HTR-8/SVneo (cell line): ENCODE results near the gene TEX54.

Experiments
- DNase-seq: peaks from one replicate; pipeline ENCODE4 v3.0.0; 2011; ENCODE audit warnings: low spot score, mixed read lengths; ENCODE audit not compliant: insufficient read length
- FAIRE-seq: peaks from 2 replicates; lab custom pipeline; 2011; peaks lifted over from hg19 to GRCh38; lab: Jason Lieb, UNC

Gene TEX54

DNA sequence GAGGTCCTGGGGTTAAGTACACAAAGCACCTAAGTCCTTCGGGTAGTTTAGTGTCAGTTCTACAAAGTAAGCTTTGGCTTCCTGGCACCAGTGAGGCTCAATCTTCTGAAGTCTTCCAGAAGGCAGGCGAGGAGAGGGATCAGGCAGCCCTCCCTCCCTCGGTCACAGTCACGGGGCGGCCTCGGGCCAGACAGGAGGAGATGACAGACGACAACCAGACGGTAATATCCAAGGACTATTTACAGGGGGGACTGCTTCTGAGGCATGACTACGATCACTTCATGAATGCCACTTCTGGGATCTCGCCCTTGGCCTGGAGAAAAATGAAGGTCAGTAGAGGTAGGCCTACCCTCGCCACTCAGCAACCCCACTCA, 40.5 kb downstream of the TEX54 start:
- DNase-seq, result no peak
- no peak for FAIRE-seq

DNA sequence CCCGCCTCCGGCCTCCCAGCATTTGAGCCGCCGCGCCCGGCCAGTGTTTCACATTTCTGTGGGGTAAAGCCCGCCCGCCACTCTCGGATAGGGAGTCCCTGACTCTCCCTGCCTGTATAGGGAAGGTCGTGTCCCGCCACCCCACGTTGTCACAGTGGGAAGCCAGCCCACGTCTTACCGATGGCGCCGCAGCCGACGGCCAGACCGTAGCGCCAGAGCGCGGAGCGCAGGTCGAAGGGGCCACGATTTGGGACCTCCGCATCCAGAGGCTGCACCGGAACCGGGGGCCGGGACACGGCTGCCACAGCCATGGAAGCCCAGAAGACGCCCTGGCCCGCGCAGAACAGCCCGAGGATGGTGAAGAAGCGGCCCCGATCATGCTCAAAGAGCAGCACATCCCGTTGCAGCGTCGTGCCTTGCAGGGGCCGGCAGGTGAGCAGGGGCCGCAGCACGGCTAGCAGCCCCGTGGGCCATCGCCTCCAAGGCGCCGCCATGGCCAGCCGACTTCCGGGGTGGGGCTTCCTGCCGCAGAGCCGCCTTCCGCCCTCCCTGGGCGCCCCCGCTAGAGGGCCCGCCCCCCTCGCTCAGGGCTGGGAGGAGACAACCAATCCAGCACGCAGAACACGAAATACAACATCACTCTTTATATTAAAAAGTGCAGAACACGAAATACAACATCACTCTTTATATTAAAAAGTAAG, 41.0 kb downstream of the TEX54 start, which contains the start of gene TMEM223:
TSS of gene TMEM223 (minus strand) at position 506 of the 701 bp plus-strand sequence. CDS start at position 494, 12 bp downstream.
- FAIRE-seq (no peak), DNase-seq (peak; percentile 75)

DNA sequence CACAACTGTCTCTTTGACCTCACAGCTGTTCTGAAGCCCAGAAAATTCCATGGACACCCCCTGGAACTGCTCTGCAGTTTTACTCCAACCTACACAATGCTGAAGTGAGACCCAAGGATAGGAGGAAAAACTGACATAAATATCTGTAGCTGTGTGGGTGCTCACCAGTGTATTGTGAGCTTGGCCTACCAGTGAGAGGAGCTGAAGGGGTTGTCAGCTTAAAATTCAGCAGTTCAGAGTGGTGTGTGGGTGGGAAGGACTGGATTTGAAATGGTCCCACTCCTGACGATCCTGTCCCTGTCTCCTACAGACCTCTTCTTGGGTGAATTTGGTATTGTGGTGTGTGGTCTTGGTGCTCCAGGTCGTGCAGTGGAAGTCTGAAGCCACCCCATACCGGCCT, 43.1 kb downstream of the TEX54 start:
- FAIRE-seq, result no peak
- no peak for DNase-seq

DNA sequence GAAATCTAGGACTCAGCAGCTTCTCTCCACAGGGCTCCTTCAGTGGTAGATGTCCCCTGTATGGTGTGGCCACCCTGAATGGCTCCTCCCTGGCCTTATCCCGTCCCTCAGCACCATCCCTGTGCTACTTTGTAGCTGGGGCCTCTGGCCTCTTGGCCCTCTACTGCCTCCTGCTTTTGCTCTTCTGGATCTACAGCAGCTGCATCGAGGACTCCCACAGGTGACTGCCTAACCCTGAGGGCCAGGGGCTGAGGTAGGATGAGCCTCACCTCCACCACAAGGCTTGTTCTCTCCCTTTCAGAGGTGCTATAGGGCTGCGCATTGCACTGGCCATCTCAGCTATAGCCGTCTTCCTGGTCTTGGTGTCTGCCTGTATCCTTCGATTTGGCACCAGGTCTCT, 43.6 kb downstream of the TEX54 start:
- FAIRE-seq (no peak), DNase-seq (no peak)

DNA sequence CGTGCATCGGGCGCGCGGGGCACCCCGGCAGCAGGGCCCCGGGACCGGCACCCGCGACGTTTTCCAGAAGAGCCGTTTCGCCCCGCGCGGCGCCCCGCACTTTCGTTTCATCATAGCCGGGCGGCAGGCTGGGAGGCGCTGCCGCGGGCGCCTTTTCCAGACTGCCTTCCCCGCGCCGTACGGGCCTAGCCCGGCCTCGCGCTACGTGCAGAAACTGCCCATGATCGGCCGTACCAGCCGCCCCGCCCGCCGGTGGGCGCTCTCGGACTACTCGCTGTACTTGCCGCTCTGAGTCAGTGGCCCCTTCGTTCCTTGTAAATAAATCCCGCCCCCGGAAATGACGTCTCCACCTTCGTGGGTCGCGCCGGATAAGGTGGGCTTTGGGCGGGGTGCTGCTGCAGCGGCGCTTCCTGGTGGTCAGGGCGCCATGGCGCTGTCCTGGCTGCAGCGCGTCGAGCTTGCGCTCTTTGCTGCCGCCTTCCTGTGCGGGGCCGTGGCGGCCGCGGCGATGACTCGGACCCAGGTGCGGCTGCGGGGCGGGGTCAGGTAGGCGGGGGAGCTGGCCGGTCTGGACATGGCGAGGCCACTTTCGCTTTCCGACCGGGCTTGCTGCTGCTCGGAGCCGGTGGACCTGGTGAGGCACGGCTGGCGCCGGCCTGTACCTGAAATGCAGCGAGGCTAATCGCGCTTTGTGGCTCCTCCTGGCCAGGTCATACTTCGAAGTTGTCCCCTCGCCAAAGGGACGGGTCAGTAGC, 45.5 kb downstream of the TEX54 start, which contains the start of gene TMEM179B:
TSS of gene TMEM179B (plus strand) at position 398 of the 755 bp plus-strand sequence. CDS start at position 428, 30 bp downstream.
- FAIRE-seq (peak; percentile 51), DNase-seq (peak; percentile 94)

DNA sequence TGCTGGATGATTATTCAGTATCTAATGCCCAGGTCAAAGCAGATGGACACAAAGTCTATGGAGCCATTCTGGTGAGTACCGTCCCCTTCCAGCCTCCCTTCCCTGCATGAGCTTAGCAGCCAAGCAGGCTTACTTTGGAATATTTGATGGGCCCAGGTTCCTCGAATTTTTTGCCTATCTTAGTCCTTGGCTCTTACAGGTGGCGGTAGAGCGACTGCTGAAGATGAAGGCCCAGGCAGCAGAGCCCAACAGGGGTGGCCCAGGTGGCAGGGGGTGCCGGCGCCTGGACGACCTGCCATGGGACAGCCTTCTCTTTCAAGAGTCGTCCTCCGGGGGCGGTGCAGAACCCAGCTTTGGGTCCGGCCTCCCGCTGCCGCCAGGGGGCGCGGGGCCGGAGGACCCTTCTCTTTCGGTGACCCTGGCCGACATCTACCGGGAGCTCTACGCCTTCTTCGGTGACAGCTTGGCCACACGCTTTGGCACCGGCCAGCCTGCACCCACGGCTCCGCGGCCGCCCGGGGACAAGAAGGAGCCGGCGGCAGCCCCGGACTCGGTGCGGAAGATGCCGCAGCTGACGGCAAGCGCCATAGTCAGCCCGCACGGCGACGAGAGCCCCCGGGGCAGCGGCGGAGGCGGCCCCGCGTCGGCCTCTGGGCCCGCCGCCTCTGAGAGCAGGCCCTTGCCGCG, 46.2 kb downstream of the TEX54 start:
- FAIRE-seq (no peak), DNase-seq (peak; percentile 90)

DNA sequence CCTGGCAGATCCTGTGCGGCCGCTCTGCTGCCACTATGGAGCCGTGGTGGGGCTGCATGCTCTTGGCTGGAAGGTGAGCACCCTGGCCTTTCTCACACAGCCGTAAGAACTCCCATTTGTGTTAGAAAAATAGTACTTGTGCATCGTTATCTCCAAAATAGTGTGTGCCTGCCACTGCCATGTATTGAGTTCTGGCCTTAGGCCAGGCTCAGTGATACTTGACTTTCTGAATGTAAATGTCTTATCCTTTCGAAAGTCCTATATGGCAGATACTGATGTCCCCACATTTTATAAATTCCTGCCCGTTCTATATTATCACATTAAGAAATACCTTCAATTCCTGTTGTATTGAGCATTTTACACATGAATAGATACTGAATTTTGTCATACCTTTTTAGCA, 49.9 kb downstream of the TEX54 start:
- DNase-seq, result no peak
- no peak for FAIRE-seq
